ENCODE data around the gene DBX2.
"Not testable (repeated sequence)": the region's sequence is repeated elsewhere in the genome, so short reads cannot be mapped to it uniquely, and the experiment has no call there.

Gene DBX2

DNA sequence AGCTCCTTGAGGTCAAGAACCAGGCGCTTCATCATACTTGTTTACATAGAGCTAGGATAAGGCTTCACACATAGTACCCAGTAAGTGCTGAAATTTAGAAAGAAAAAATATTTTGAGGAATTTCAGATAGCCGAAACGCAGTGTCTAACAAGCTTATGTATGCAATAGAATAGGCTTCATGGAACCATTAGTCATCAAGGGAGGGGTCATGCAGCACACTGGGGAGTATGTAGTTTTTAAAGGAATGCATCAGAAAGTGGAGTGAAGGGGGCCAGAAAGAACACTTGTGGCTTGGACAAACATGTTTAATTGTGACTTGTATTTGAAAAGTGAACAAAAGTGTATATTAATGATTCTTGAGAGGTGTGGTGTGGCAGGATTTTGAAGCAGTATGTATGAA lies 38.1 kb downstream of the DBX2 start:
- Histone ChIP-seq H3K36me3 (ENCODE audit: low read depth) (no peaks in the 10 kb centered on the region), H3K9me3 (ENCODE audit: severe bottlenecking) (no peaks in the 10 kb centered on the region), H3K4me3 (ENCODE audit: severe bottlenecking) (no peak overlapping the region), H3K27ac (ENCODE audit: poor library complexity, severe bottlenecking) (no peak overlapping the region), H3K27me3 (ENCODE audit: insufficient read depth, poor library complexity, severe bottlenecking) (peaks cover 2% of the 10 kb centered on the region), H3K4me1 (ENCODE audit: insufficient read depth, poor library complexity, severe bottlenecking) (no peaks in the 10 kb centered on the region)
- TF ChIP-seq, protein P1, sequence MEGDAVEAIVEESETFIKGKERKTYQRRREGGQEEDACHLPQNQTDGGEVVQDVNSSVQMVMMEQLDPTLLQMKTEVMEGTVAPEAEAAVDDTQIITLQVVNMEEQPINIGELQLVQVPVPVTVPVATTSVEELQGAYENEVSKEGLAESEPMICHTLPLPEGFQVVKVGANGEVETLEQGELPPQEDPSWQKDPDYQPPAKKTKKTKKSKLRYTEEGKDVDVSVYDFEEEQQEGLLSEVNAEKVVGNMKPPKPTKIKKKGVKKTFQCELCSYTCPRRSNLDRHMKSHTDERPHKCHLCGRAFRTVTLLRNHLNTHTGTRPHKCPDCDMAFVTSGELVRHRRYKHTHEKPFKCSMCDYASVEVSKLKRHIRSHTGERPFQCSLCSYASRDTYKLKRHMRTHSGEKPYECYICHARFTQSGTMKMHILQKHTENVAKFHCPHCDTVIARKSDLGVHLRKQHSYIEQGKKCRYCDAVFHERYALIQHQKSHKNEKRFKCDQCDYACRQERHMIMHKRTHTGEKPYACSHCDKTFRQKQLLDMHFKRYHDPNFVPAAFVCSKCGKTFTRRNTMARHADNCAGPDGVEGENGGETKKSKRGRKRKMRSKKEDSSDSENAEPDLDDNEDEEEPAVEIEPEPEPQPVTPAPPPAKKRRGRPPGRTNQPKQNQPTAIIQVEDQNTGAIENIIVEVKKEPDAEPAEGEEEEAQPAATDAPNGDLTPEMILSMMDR (IDR thresholded peaks at IDR 0.05; ENCODE audit: poor library complexity, severe bottlenecking): no peak
- ATAC-seq (ENCODE audit: low read depth) (no peak), DNase-seq (ENCODE audit: low spot score) (no peak)

DNA sequence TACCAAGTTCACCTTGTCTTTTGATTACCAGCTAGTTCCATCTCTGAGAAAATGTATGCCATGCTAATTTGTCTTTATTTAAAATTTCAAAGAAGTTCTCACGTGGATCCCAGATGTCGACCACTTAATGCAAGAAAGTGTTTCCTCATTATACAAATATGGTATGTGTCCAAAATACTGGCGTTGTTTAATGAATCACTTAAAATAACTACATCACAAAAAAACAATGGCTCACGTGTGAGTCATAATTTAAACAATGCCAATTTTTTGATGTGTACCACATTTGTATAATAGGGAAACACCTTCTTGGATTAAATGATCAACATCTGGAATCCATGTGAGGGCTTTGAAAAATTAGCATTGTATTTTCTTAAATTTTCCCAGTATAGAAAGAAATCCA lies 40.8 kb downstream of the DBX2 start:
- Histone ChIP-seq H3K4me3 (ENCODE audit: severe bottlenecking) (no peak overlapping the region), H3K27me3 (ENCODE audit: insufficient read depth, poor library complexity, severe bottlenecking) (peaks cover 7% of the 10 kb centered on the region), H3K4me1 (ENCODE audit: insufficient read depth, poor library complexity, severe bottlenecking) (no peaks in the 10 kb centered on the region), H3K9me3 (ENCODE audit: severe bottlenecking) (no peaks in the 10 kb centered on the region), H3K27ac (ENCODE audit: poor library complexity, severe bottlenecking) (no peak overlapping the region), H3K36me3 (ENCODE audit: low read depth) (no peaks in the 10 kb centered on the region)
- TF ChIP-seq, protein P1 (IDR thresholded peaks at IDR 0.05; ENCODE audit: poor library complexity, severe bottlenecking): no peak
- ATAC-seq (ENCODE audit: low read depth) (no peak), DNase-seq (ENCODE audit: low spot score) (no peak)

DNA sequence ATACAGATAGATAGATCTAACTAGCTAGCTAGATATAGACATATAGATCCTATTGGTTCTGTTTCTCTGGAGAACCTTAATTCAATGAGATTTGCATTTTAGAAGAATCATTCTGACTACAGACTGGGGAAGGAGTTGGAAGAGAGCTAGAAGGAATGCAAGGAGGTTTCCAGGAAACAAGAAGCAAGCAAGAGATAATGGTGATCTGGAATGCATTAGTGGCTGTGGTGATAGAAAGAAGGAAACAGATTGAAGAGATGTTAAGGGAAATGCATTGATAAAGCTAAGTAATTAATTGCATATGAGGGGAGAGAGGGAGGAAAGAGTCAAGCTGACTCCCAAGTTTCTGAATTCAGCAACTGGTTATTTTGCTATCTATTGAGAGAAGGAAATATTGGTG lies 42.7 kb downstream of the DBX2 start:
- H3K9me3 ChIP-seq (ENCODE audit: severe bottlenecking): no peaks in the 10 kb centered on the region
- no peak overlapping the region for H3K4me3 ChIP-seq (ENCODE audit: severe bottlenecking)
- no peak for DNase-seq (ENCODE audit: low spot score)
- no peak overlapping the region for H3K27ac ChIP-seq (ENCODE audit: poor library complexity, severe bottlenecking)
- H3K36me3 ChIP-seq (ENCODE audit: low read depth): no peaks in the 10 kb centered on the region
- ATAC-seq (ENCODE audit: low read depth): no peak
- TF ChIP-seq, protein P1 (IDR thresholded peaks at IDR 0.05; ENCODE audit: poor library complexity, severe bottlenecking): no peak
- H3K4me1 ChIP-seq (ENCODE audit: insufficient read depth, poor library complexity, severe bottlenecking): no peaks in the 10 kb centered on the region
- peaks cover 7% of the 10 kb centered on the region for H3K27me3 ChIP-seq (ENCODE audit: insufficient read depth, poor library complexity, severe bottlenecking)

- TF ChIP-seq, protein P1 (IDR thresholded peaks at IDR 0.05; ENCODE audit: poor library complexity, severe bottlenecking): no peak
- DNase-seq (ENCODE audit: low spot score): no peak
- Histone ChIP-seq H3K27me3 (ENCODE audit: insufficient read depth, poor library complexity, severe bottlenecking) (no peaks in the 10 kb centered on the region), H3K36me3 (ENCODE audit: low read depth) (no peaks in the 10 kb centered on the region), H3K27ac (ENCODE audit: poor library complexity, severe bottlenecking) (no peak overlapping the region), H3K4me3 (ENCODE audit: severe bottlenecking) (no peak overlapping the region), H3K9me3 (ENCODE audit: severe bottlenecking) (no peaks in the 10 kb centered on the region), H3K4me1 (ENCODE audit: insufficient read depth, poor library complexity, severe bottlenecking) (no peaks in the 10 kb centered on the region)
- no peak for ATAC-seq (ENCODE audit: low read depth)
Measured at GRCh38 chr12:44999355-44999754, 51.5 kb downstream of the DBX2 start.

- H3K4me1 ChIP-seq (ENCODE audit: insufficient read depth, poor library complexity, severe bottlenecking): no peaks in the 10 kb centered on the region
- no peak overlapping the region for H3K4me3 ChIP-seq (ENCODE audit: severe bottlenecking)
- ATAC-seq (ENCODE audit: low read depth): no peak
- no peaks in the 10 kb centered on the region for H3K9me3 ChIP-seq (ENCODE audit: severe bottlenecking)
- H3K36me3 ChIP-seq (ENCODE audit: low read depth): no peaks in the 10 kb centered on the region
- TF ChIP-seq, protein P1 (IDR thresholded peaks at IDR 0.05; ENCODE audit: poor library complexity, severe bottlenecking): no peak
- H3K27me3 ChIP-seq (ENCODE audit: insufficient read depth, poor library complexity, severe bottlenecking): peaks cover 3% of the 10 kb centered on the region
- no peak overlapping the region for H3K27ac ChIP-seq (ENCODE audit: poor library complexity, severe bottlenecking)
- DNase-seq (ENCODE audit: low spot score): no peak
Measured at GRCh38 chr12:44993161-44993560, 57.7 kb downstream of the DBX2 start.

- not testable (repeated sequence) for H3K4me3 ChIP-seq (ENCODE audit: severe bottlenecking); ATAC-seq (ENCODE audit: low read depth); H3K36me3 ChIP-seq (ENCODE audit: low read depth); H3K9me3 ChIP-seq (ENCODE audit: severe bottlenecking); H3K27ac ChIP-seq (ENCODE audit: poor library complexity, severe bottlenecking); DNase-seq (ENCODE audit: low spot score); H3K4me1 ChIP-seq (ENCODE audit: insufficient read depth, poor library complexity, severe bottlenecking)
- peaks cover 17% of the 10 kb centered on the region for H3K27me3 ChIP-seq (ENCODE audit: insufficient read depth, poor library complexity, severe bottlenecking)
Measured at GRCh38 chr12:44984863-44985262, 66.0 kb downstream of the DBX2 start.

Data from RWPE2 (cell line).